T-helper 2 cell treated with Interferon-gamma antibody and Interleukin-4, amounts not matched to agents 100 ng/mL and 5 ng/mL, for 36 hours (primary cell): ENCODE results near the gene FAM177A1. TPM values are rescaled to one million over a fixed set of nuclear protein-coding genes. Genes with fewer than 3 reads are reported as not detected.

Experiments
- intact Hi-C: fragments of 100-400 bp; cut with micrococcal nuclease; formaldehyde crosslinking; loops from one replicate; pipeline ENCODE4 v1.15.1; 2023
- total RNA-seq: library from RNA; stranded (reverse); gene quantifications from 2 replicates; pipeline ENCODE4 v1.2.3, GENCODE V29; 2022

FAM177A1 gene
- total RNA-seq, 1 donor from 2014 or later = 38.5 TPM

DNA sequence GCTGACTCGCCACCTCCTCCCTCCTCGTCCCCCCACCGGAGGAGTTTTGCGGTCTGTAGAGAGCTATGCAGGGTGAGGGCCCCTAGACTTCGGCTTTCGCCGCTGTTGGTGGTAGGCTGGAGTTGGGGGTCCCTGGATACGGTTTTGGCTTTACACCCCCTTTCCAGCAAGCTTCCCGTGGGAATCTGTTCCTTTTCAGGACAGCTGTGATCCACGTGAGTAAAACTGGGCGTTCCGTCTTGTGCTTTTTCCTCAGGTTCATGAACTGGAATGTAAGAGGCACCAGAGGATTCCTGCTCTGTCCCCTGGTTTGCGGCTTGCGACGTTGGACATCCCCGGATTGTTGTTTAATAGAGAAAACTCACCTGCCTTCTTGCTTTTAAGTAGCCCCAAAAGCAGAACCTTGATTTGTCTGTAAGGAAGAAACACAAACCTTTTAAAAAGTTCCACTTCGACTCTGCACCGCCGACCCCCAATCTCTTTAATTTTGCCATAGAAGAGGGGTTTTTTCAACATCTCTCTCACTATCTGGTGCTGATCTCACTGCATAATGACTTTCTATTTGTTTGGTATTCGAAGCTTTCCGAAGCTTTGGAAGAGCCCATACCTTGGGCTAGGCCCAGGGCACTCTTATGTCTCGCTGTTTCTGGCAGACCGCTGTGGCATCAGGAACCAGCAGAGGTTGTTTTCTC is 76.8 kb downstream of the FAM177A1 start:
- intact Hi-C loops = loop anchor here (1.0 to 5.0 kb wide), 10 partner anchors 77 to 686 kb away; partner anchors contain the start of genes CFL2, FAM177A1, NFKBIA and PSMA6

DNA sequence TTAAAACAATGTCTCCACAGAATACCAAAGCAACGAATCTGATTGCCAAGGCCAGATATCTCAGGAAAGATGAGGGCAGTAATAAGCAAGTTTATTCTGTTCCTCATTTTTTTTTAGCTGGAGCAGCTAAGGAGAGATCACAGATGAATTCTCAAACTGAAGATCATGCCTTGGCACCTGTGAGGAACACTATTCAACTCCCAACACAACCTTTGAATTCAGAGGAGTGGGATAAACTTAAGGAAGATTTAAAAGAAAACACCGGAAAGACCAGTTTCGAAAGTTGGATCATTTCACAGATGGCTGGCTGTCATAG is 77.3 kb downstream of the FAM177A1 start:
- intact Hi-C loops = loop anchor here (5.0 kb wide), 3 partner anchors 191 to 661 kb away; partner anchors contain the start of genes CFL2 and SPTSSA

DNA sequence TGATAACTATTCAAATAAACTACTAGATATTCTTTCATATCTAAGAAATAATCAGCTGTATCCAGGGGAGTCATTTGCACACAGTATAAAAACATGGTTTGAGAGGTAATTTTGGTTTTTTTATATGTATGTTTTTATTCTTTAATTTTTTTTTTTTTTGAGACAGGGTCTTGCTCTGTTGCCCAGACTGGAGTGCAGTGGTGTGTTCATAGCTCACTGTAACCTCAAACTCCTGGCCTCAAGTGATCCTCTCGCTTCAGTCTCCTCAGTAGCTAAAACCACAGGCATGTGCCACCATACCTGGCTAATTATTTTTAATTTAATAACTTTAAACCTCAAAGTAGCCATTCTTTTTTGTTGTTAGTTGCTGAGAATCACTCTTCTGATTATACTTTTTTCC is 78.1 kb downstream of the FAM177A1 start:
- intact Hi-C loops = loop anchor here (5.0 kb wide), 3 partner anchors 192 to 662 kb away; partner anchors contain the start of genes CFL2 and SPTSSA

Other genes with a start within 250 kb of the FAM177A1 start
- 55.6 and 62.1 TPM in 2 replicates for gene BAZ1A, start 170.9 kb upstream of the FAM177A1 start, total RNA-seq
- 68.1 and 69.4 TPM in 2 replicates for gene SRP54, start 63.3 kb upstream of the FAM177A1 start, total RNA-seq
- 46.0 and 46.4 TPM in 2 replicates for gene PPP2R3C, start 75.7 kb downstream of the FAM177A1 start, total RNA-seq
- gene PRORP, start 76.3 kb downstream of the FAM177A1 start, total RNA-seq = 40.3 and 43.0 TPM in 2 replicates
- 268 and 274 TPM in 2 replicates for gene PSMA6, start 246.1 kb downstream of the FAM177A1 start, total RNA-seq